HG03175 (cell line): ENCODE measurements around the gene GNAS-AS1.

Experiments used
- ATAC-seq: cut with Tn5 transposase; IDR thresholded peaks from one replicate; pipeline ENCODE4 v1.9.1; 2021; ENCODE audit warnings: mild to moderate bottlenecking, moderate library complexity; ENCODE audit not compliant: unreplicated experiment

The GNAS-AS1 gene

GRCh38 chr20:58811334-58811733 lies 39.4 kb downstream of the GNAS-AS1 start:
- no peak for ATAC-seq

GRCh38 chr20:58810879-58811250 lies 39.8 kb downstream of the GNAS-AS1 start:
- no peak for ATAC-seq

- ATAC-seq, result no peak
Measured at GRCh38 chr20:58810116-58810878, 40.4 kb downstream of the GNAS-AS1 start.

- no peak for ATAC-seq
Measured at GRCh38 chr20:58808271-58809046, 42.2 kb downstream of the GNAS-AS1 start.

- ATAC-seq, result no peak
Measured at GRCh38 chr20:58807801-58808200, 42.9 kb downstream of the GNAS-AS1 start.

GRCh38 chr20:58803533-58803932 lies 47.2 kb downstream of the GNAS-AS1 start:
- ATAC-seq, result no peak

GRCh38 chr20:58802061-58802460 lies 48.6 kb downstream of the GNAS-AS1 start:
- ATAC-seq, result no peak

- no peak for ATAC-seq
Measured at GRCh38 chr20:58800134-58800871, 50.4 kb downstream of the GNAS-AS1 start.

GRCh38 chr20:58797371-58798338 lies 53.0 kb downstream of the GNAS-AS1 start:
- no peak for ATAC-seq

- ATAC-seq, result no peak
Measured at GRCh38 chr20:58795923-58796245, 54.8 kb downstream of the GNAS-AS1 start.

- no peak for ATAC-seq
Measured at GRCh38 chr20:58795181-58795922, 55.4 kb downstream of the GNAS-AS1 start.

GRCh38 chr20:58794510-58795180 lies 56.1 kb downstream of the GNAS-AS1 start:
- ATAC-seq, result no peak

GRCh38 chr20:58793512-58794420 lies 56.9 kb downstream of the GNAS-AS1 start:
- no peak for ATAC-seq

GRCh38 chr20:58792426-58792825 lies 58.3 kb downstream of the GNAS-AS1 start:
- no peak for ATAC-seq

- ATAC-seq, result no peak
Measured at GRCh38 chr20:58791286-58791685, 59.4 kb downstream of the GNAS-AS1 start.

- no peak for ATAC-seq
Measured at GRCh38 chr20:58790454-58790853, 60.2 kb downstream of the GNAS-AS1 start.

- no peak for ATAC-seq
Measured at GRCh38 chr20:58788896-58789544, 61.7 kb downstream of the GNAS-AS1 start.
